ENCODE measurements around the gene TSC22D1.
"Not testable (repeated sequence)": the region's sequence is repeated elsewhere in the genome, so short reads cannot be mapped to it uniquely, and the experiment has no call there.

Gene TSC22D1

DNA sequence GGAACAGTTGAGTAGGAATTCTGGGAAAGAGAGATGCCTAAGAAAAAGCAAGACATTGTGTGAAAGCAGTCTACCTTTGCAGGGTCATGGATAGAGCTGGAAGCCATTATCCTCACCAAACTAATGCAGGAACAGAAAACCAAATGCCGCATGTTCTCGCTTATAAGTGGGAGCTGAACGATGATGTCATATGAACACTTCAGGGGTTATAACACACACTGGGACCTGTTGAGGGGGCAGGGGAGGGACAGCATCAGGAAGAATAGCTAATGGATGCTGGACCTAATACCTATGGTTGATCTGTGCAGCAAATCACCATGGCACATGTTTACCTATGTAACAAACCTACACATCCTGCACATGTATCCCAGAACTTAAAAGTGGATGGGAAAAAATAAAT, 69.9 kb downstream of the TSC22D1 start:
- DNase-seq (ENCODE audit: low spot score): no peak

DNA sequence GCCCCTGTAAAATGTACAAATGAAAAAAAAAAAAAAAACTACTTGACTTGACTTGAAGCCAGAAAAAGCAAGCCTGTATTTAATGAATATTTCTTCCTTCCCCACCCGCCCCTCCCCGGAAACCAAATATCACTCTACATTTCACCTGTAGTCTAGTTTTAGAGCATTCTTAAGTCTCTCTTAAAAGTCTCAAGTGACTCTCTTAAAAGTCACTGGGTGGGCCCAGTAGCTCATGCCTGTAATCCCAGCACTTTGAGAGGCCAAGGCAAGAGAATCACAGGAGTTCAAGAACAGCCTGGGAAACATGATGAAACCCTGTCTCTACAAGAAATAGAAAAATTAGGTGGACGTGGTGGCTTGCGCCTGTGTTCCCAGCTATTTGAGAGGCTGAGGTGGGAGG, 72.0 kb downstream of the TSC22D1 start:
- no peak for DNase-seq (ENCODE audit: low spot score)

DNA sequence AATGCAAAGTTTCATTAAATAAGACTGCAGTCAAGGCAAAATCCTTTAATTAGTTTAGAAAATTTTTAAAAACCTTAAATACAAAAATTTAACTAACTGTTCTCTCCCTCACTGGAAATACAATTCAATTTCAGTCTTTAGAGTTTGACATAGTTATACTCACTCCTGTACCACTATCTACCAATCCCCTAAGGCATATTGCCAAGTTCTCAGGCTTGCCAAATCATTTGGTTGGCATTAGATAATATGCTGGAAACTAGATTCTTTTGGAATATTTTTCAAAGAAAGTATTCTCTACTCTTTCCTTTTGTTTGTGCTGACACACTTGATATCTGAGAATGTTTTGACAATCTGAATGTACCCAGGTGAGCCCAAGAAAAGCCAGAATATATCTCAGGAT, 77.2 kb downstream of the TSC22D1 start:
- DNase-seq (ENCODE audit: low spot score): no peak

DNA sequence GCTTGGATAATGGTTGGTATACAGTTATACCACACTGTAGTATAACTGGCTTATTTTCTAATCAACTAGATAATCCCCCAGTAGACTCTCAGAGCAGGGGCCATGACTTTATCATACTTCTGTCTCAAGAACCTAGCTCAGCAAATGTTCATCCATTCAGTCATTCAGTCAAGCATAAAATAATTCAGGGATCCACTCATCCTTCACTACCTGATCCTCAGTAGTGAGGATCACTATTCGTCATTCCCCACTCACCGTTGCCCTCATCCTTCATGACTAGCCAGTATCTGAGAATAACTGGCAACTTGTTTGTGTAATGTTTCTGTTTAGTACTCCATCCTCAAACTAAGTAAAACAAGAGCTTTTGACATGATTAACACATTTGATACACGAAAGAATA, 77.6 kb downstream of the TSC22D1 start:
- DNase-seq (ENCODE audit: low spot score): no peak

DNA sequence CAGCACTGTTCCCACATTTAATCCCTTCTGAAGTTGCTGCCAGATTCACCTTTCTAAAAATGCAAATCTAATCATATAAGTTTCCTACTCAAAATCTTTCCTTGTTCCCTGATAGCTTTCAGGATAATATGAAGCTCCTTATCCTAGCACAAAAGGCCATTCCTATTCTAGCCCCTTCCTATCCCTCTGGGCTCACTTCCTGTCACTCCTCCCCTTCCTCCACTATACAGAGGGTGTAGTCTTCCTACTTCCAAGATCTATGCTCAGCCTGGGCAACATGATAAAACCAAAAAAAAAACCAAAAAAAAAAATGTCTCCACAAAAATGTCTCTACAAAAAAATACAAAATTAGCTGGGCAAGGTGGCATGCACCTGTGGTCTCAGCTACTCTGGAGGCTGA, 78.3 kb downstream of the TSC22D1 start:
- no peak for DNase-seq (ENCODE audit: low spot score)

DNA sequence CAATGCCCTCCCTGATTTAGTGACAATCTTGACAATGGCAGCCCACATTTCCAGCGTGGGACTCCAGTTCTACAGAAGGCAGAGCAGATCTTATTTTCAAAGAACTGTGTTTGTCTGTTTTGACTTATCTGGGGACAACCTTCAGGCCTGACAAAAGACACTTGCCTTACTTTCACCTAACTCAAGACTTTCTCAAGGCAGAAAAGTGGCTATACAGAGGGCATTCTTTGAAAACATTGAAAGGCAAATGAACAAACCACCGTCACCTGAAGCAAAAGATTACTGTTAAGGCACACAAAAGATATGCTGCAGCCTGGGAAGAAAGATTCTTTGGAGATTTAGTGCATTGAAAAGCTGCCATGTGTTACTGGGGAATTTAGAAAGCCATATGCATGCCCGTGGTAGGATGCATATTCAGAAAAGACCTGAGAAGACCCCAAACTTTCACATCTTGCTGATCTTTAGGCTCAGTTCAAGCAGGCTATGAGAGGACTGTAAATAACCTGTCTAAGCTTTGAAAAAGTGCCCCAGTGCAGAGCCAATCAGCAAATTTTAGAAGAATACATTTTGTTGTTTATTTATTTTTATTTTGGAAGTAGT, 82.8 kb downstream of the TSC22D1 start:
- DNase-seq (ENCODE audit: low spot score): no peak

DNA sequence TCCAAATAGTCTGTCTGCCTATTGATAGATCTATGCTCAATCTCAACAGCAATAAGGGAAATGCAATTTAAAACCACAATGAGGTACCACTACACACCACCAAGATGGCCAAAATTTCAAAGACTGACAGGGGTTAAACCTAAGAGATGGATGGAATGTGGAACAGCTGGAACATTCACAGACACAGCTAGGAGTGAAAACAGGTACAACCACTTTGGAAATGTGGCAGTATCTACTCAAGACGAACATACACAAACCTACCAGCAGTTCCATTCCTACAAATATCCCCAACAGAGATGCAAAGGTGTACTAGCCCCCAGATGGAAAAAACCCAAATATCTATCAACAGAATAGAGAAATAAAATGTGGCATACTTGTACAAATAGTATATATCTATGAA, 86.4 kb downstream of the TSC22D1 start:
- no peak for DNase-seq (ENCODE audit: low spot score)

DNA sequence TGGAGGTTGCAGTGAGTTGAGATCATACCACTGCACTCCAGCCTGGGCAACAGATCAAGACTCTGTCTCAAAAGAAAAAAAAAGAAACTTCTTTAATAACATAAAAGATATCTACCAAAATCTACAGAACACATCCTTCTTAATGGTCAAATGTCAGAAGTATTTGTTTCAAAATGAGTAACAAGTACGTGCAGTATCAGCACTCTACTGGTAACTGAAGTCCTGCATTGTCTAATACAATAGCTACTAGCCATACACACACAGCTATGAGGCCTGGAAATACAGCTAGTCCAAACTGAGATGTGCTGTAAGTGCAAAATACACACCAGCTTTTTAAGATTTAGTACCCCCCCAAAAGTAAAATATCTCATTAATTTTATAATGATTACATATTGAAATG, 88.1 kb downstream of the TSC22D1 start:
- no peak for DNase-seq (ENCODE audit: low spot score)

DNA sequence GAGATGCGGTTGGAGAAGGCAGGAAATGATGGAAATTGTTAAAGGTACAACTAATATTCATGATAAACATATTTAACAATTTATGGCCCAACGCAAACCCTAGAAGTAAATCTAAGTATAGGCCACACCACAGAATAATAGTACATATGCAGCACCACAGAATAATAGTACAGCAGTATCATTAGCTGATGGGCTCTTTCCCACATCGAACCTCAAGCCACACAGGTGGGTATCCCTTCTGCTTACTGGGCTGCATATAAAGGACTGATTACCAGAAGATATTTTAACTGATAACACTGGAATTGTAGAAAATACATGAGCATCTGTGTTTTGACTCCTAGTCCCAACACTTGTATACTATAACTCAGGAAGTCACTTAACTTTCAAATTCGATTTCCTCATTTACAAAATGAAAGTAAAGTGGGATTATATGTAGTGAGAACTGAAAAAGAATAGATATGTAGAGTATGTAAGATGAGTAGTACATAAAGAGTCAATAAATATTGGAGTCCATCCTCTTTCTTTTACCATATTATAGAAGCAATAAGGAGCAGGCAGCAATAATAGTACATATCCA, 91.5 kb downstream of the TSC22D1 start:
- no peak for DNase-seq (ENCODE audit: low spot score)

DNA sequence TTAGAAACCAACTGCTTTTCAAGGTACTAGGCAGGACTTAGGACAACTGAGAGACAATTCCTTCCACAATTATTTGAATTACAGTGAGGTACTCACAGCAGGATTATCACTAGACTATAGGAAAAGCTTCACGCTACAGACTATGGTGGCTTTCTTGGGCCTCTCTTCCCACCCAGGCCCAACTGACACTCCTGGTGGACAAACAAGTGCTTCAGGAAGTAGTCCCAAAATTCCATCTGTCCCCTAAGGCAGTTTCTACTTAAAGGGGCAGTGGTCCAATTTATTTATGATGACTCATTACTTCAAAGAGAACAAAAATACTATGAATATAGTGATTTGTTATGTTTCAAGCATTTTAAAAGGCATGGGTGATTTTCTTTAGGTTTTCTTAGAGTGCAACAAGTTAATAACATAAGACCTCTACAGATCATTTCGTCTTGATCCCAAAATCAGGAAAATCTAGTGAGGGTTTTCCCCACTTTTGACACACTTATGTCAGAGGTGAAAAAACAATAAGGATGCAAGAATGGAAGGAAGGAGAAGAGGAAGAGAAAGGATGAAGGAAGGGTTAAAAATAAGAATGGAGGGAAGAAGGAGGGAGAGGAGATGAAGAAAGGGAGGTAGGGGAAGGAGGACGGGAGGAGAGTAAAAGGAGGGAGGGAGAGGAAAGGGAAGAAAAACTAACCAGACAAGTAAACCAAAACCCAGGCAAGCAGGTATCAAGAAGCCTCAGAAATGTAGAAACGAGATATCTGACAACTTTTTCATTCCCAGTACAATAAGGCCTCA, 101.8 kb downstream of the TSC22D1 start:
- DNase-seq (ENCODE audit: low spot score): no peak

DNA sequence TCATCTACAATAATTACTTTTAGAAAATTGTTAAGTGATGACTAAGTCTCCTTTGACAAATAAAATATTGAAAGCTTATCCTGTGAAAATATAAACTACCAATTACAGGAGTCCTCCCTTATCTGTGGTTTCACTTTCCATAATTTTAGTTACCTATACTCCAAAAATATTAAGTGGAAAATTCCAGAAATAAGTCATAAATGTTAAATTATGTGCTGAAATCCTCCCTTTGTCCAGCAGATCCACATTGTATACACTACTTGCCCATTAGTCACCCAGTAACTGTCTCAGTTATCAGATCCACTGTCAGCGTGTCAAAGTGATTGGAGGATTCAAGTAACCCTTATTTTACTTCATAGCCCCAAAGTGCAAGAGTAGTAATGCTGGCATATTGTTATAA, 104.4 kb downstream of the TSC22D1 start:
- no peak for DNase-seq (ENCODE audit: low spot score)

DNA sequence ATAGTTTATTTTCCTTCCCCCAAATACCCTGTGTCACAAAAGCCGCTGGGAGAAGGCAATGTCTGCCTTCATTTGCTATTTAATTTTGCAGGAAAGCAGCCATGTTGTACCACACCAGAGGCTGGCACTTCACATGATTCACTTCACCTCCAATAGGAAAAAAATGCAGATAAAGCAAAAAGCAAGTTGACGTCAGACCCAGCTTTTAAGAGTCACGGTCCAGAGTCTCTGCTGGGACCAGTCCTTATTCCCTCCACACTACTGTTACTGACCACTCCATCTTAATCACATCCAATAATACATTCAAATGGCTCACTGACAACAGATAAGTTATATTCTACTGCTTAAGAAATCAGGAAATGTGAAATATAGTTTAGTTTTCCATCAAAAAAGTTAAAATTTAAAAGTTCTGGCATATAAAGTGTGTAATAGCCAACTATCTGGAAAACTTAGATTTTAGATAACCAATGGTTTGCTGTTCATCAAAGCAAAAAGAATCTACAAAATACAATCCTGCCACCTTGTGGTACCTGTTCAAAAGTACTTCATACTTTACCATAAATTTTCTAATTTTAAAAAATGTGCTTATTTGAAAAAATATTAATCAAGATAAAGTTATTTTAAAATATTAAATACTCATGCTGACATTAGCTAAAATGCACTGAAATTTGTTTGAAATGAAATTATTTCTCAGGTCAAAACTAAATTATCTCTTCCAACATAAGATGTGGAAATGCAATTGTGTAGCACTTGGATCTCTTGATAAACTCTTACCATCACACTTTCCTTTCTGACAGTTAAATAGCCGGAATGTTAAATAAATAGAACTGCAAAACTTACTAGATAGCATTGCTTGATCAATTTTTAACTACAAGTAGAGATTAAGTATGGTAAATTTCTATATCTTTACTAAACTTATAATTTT, 105.2 kb downstream of the TSC22D1 start:
- DNase-seq (ENCODE audit: low spot score): no peak

DNA sequence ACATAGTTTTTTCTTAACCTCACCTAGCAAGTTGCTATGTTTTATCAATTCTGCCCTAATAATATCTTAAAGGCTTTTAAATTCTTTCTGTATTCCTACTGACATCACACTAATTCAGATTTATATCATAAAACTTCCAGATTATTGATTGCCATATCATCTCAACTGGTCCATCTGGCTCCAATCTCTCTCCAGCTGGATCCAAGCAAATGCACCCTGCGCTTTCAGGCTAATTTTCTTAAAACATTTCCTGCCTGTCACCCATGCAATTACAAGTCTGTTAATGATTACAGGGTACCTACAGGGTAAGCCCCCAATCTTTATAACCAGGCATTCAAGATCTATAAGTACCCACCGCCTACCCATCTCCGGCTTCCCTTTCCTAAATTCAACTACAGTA, 107.3 kb downstream of the TSC22D1 start:
- DNase-seq (ENCODE audit: low spot score): no peak

DNA sequence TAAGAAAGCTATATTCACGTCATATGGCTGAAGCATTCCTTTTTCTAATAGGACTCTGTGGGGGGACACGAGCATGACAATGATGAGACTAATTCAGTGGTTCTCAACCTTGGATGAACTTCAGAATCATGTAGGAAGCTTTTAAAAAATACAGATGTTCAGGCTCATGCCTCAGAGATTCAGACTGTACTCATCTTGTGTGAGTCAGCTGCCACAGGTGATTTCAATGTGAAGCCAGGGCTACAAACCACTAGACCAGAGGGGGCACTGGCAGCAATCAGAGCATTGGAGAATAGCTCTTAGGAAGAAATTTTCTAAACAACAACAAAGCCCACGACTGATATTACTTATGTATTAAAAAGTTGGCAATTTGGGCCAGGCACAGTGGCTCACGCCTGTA, 110.8 kb downstream of the TSC22D1 start:
- DNase-seq (ENCODE audit: low spot score): no peak

DNA sequence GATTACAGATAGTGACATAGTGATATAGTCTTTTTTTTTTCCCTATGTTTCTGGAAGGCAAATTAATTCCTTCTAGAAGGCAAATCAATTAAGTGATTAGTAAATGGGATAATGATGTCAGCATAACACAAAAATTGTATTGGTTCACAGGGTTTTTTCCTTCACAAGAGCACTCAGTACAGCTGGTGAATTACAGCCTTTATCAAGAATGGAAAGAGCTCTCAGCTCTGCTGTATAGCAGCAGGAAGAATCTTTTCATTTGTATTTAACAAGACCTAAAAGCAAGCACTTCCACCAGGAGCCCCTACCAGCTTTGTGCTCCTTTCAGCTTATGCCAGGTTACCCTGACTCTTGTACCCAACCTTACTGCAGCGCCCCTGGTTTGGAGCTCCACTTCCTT, 111.7 kb downstream of the TSC22D1 start:
- DNase-seq (ENCODE audit: low spot score): no peak

DNA sequence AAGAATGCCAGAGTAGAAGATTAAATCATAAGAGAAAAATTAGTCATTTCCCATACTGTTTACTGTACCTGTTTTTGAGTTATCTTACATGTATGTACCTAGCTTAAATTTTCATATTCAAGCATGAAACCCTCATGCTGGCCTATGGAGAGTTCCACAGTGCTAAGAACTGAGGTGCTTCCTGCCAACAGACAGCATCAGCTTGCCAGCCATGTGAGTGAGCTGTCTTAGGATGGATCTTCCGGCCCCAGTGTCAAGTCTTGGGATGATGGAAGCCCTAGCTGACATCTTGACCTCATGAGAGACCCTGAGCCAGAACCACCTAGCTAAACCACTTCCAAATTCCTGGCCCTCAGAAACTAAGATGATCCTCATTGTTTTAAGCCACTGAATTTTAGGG, 112.4 kb downstream of the TSC22D1 start:
- DNase-seq (ENCODE audit: low spot score): no peak

DNA sequence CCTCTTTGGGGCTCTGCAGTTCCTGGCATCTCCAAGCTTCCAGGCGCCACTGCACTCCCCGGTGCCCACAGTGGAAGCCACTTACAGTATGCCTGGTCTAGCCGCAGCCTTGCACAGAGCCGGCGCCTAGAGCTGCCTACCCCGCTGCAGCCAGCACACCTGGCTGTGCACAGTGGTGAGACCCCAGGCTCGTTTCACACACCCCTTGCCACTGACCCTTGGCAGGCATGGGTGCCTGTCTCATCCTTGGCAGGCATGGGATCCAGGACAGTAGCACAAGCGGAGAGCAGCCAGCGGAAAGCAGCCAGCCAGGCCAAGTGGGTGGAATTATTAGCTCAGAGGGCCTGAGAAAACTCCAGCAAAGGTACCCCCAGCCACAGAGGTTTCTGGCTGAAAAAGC, 116.5 kb downstream of the TSC22D1 start:
- DNase-seq (ENCODE audit: low spot score): no peak

DNA sequence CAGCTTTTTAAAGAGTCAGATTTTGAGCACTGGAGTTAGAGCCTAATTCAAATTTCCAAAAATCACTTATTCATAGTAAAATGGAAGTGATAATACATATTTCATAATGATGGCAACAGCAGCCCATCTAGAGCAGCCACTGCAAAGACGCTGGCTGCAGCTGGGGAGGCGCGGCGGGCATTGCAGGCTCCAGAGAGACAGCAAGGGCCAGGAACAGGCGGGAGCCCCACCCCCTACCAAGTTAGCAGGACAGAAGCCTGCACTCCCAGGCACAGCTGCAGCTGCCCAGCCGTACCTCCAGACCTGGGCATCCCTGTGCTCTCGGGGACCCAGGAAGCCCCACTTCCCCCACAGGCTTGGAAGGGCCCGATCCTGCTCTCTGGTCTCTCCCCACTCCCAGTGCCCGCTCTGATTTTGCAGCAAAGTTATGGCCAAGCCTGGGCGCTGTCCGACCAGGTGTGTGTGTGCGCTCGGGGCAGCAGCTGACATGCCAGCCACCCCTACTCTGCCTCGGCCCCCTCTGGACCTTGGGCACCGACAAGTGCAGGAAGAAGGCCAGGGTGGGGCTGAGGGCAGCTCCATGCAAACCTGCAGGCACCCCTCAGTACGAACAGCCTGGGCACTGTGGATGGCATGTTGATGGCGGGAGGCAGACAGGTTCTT, 117.7 kb downstream of the TSC22D1 start:
- no peak for DNase-seq (ENCODE audit: low spot score)

DNA sequence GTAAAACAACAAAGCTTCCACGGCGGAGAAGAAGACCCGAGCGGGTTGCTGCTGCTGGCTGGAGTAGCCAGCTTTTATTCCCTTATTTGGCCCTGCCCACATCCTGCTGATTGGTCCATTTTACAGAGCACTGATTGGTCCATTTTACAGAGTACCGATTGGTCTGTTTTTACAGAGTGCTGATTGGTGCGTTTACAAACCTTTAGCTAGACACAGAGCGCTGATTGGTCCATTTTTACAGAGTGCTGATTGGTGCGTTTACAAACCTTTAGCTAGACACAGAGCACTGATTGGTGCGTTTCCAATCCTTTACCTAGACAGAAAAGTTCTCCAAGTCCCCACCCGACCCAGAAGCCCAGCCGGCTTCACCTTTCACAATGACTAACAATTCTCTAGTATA, 119.9 kb downstream of the TSC22D1 start:
- not testable (repeated sequence) for DNase-seq (ENCODE audit: low spot score)

DNA sequence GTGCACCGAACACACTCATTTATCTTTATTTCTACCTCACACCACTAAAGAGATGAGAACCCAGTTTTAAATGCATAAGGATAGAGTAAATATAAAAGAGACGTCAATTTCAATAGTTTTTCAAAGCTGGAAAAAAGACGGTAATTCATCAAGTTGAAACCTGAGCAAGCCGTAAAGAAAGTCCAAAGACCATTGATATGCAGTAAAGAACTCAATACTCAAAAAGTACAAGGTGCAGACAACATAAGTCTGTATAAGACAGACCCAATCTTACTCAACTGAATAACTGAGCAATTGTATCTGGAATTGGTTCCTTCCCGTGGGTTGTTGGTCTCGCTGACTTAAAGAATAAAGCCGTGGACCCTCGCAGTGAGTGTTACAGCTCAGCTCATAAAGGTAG, 120.4 kb downstream of the TSC22D1 start:
- no peak for DNase-seq (ENCODE audit: low spot score)

DNA sequence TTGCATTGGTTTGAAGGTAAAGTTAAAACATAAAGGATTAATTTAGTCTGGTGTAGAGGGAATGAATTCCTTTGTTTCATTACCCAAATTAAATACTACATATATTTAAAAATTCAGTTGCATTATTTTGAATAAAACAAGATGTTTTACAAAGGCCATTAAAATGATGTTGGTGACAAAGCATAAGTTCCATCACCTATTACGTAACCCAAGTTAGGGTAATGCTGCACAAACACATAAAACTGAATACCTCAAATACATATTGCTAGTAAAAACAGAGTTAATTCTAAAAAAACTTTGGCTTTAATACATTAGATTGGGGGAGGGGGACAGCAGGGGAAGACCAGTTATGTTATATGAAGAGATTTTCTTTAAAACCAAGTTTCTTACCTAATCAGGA, 122.2 kb downstream of the TSC22D1 start:
- DNase-seq (ENCODE audit: low spot score): no peak

DNA sequence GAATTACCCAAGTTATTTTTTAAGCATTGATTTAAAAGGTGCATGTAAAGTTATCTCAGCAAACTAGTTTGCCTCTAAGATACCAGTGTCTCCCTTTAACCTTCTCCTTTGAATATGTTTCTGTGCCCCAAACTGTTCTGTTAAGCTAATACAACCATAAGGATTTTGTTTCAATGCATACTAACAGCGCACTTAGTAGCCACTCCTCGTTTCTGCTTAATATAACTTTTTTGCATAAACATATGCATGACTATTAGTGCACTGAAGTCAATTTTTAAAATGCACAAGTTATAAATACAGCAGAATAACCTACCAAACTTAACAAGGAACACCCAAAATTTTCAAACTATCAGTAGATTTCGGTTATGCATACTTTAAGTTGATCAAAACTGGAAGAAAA, 123.1 kb downstream of the TSC22D1 start:
- DNase-seq (ENCODE audit: low spot score): no peak

Data from HuH-7.5 (cell line).